Measurements from ENCODE around the gene HGD. TPM values are rescaled to one million over a fixed set of nuclear protein-coding genes. Genes with fewer than 3 reads are reported as not detected.

The HGD gene
- total and polyA plus RNA-seq, 2 of the 13 experiments (the other 11 are each of a cell fraction or from before 2014, with no cell fraction given): 265 to 398 TPM

- no peak for ATAC-seq
- intact Hi-C loops (cut with micrococcal nuclease; ENCODE audit: unreplicated experiment): no loop called here
- no peak overlapping the region for H3K9ac ChIP-seq (ENCODE audit: insufficient read depth, low read depth, low read length)
- ChIA-PET POLR2A (no interaction called here), CTCF (ENCODE audit: low intra/inter-chr PET ratio, low total read pairs) (no interaction called here)
- no peaks in the 10 kb centered on the region for H3K79me2 ChIP-seq (ENCODE audit: insufficient read depth, low read length)
- in situ Hi-C loops (cut with HindIII; ENCODE audit: extremely low pct_ligation_motif_present, low pct_unique_long_range_greater_than_20kb): no loop called here
- DNase-seq (ENCODE audit: low spot score): no peak
- H3K4me3 ChIP-seq (replicated peaks in 1 of 3; ENCODE audit: insufficient read depth in 1 of 3, low read depth in 2 of 3, low read length in 3 of 3): no peak overlapping the region
- peaks cover 0 to 2% of the 10 kb centered on the region in 2 experiments; a peak in 2 of 5 replicates for H3K36me3 ChIP-seq (replicated peaks in 1 of 2; ENCODE audit: control insufficient read depth in 1 of 2, insufficient read depth in 2 of 2, low read length in 2 of 2)
- no peak for TF ChIP-seq ZEB1 (IDR thresholded peaks at IDR 0.05; ENCODE audit: insufficient replicate concordance, low read depth)
- TF ChIP-seq, protein P1, sequence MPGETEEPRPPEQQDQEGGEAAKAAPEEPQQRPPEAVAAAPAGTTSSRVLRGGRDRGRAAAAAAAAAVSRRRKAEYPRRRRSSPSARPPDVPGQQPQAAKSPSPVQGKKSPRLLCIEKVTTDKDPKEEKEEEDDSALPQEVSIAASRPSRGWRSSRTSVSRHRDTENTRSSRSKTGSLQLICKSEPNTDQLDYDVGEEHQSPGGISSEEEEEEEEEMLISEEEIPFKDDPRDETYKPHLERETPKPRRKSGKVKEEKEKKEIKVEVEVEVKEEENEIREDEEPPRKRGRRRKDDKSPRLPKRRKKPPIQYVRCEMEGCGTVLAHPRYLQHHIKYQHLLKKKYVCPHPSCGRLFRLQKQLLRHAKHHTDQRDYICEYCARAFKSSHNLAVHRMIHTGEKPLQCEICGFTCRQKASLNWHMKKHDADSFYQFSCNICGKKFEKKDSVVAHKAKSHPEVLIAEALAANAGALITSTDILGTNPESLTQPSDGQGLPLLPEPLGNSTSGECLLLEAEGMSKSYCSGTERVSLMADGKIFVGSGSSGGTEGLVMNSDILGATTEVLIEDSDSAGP (CRISPR knock-in tag; IDR thresholded peaks at IDR 0.05; ENCODE audit: borderline replicate concordance): no peak
- TF ChIP-seq SIN3A (IDR thresholded peaks at IDR 0.05; ENCODE audit: borderline replicate concordance, low read depth, low read length): no peak
- TF ChIP-seq HDAC1 (CRISPR knock-in tag; IDR thresholded peaks at IDR 0.05): no peak
- no peak for TF ChIP-seq ZNF337 (CRISPR knock-in tag; IDR thresholded peaks at IDR 0.05; ENCODE audit: borderline replicate concordance, low read depth)
- TF ChIP-seq, protein P2, sequence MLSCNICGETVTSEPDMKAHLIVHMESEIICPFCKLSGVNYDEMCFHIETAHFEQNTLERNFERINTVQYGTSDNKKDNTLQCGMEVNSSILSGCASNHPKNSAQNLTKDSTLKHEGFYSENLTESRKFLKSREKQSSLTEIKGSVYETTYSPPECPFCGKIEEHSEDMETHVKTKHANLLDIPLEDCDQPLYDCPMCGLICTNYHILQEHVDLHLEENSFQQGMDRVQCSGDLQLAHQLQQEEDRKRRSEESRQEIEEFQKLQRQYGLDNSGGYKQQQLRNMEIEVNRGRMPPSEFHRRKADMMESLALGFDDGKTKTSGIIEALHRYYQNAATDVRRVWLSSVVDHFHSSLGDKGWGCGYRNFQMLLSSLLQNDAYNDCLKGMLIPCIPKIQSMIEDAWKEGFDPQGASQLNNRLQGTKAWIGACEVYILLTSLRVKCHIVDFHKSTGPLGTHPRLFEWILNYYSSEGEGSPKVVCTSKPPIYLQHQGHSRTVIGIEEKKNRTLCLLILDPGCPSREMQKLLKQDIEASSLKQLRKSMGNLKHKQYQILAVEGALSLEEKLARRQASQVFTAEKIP (CRISPR knock-in tag; IDR thresholded peaks at IDR 0.05; ENCODE audit: borderline replicate concordance): no peak
- TF ChIP-seq RFX3 (CRISPR knock-in tag; IDR thresholded peaks at IDR 0.05): no peak
- TF ChIP-seq ZBTB42 (CRISPR knock-in tag; IDR thresholded peaks at IDR 0.05): no peak
- TF ChIP-seq ZNF235 (CRISPR knock-in tag; IDR thresholded peaks at IDR 0.05; ENCODE audit: borderline replicate concordance): no peak
- TF ChIP-seq TAF1 (CRISPR knock-in tag; IDR thresholded peaks at IDR 0.05): no peak
- TF ChIP-seq ZSCAN25 (CRISPR knock-in tag; IDR thresholded peaks at IDR 0.05): no peak
- no peaks in the 10 kb centered on the region for H3K4me1 ChIP-seq (ENCODE audit: insufficient read depth, low read length)
- no peaks in the 10 kb centered on the region for H3K9me3 ChIP-seq (ENCODE audit: low read length)
- no peaks in the 10 kb centered on the region for H4K20me1 ChIP-seq (ENCODE audit: insufficient read depth, low read length)
- H3K4me2 ChIP-seq (ENCODE audit: low read depth, low read length): no peak overlapping the region
- no peak overlapping the region for H3K27ac ChIP-seq (ENCODE audit: extremely low read length, insufficient read depth, low read length)
- H3K27me3 ChIP-seq (ENCODE audit: control insufficient read depth in 1 of 2, insufficient read depth in 2 of 2, low read length in 2 of 2): no peaks in the 10 kb centered on the region
- no peak for FAIRE-seq
- H2AFZ ChIP-seq (ENCODE audit: low read length): no peak overlapping the region
- no TSS peak for BruUV-seq (replicated peaks)
- WGBS (ENCODE audit: low lambda C conversion rate): 99% methylated on average over 4 of the region's 4 CpGs
Measured at GRCh38 chr3:120730576-120731542, 48.8 kb upstream of the HGD start.

Measured in HepG2 (cell line).